Caco-2 (cell line): ENCODE data around the gene SLC25A27. TPM values are rescaled to one million over a fixed set of nuclear protein-coding genes. Genes with fewer than 3 reads are reported as not detected.

Experiments
- BruUV-seq: library from RNA; stranded (reverse); fragments of 400-500 nt; replicated peaks from 2 replicates; lab custom pipeline; 2021; lab: Mats Ljungman, UMichigan
- CTCF ChIA-PET: fragments of 300-600 bp; sonication (Branson Sonifier 250); formaldehyde crosslinking; loops from one replicate; lab custom pipeline; 2022; ENCODE audit warnings: antibody characterized with exemption; lab: Charles Lee
- POLR2A ChIA-PET: fragments of 300-600 bp; sonication (Branson Sonifier 250); formaldehyde crosslinking; loops from one replicate; lab custom pipeline; 2022; ENCODE audit warnings: antibody characterized with exemption; lab: Charles Lee
- DNase-seq, 2 experiments: peaks; one replicate each; pipeline versions ENCODE4 v3.0.0 to v3.0.0-alpha.2; 2020 to 2022
- H3K27me3 ChIP-seq: replicated peaks from 2 replicates; pipeline ENCODE4 v1.6.0; 2011; ENCODE audit warnings: low read length; ENCODE audit not compliant: control insufficient read depth, insufficient read depth
- H3K36me3 ChIP-seq: 2 replicates; pipeline ENCODE4 v1.5.1; 2011; ENCODE audit warnings: low read length; ENCODE audit not compliant: control insufficient read depth, insufficient read depth
- H3K4me1 ChIP-seq: fragments of 250-450 bp; sonication (Bioruptor Pico); 2 replicates; pipeline ENCODE4 v1.5.1; 2020; ENCODE audit warnings: mild to moderate bottlenecking
- H3K4me3 ChIP-seq: 2 replicates; pipeline ENCODE4 v1.5.1; 2011; ENCODE audit warnings: low read depth, mild to moderate bottlenecking, control low read depth, low read length
- H3K9me3 ChIP-seq: fragments of 250-450 bp; sonication (Bioruptor Pico); 2 replicates; pipeline ENCODE4 v1.5.1; 2020; ENCODE audit warnings: mild to moderate bottlenecking, moderate library complexity
- H3K27ac Mint-ChIP-seq: one replicate; pipeline ENCODE4 v1.8.0; 2022; ENCODE audit warnings: mixed read lengths; ENCODE audit not compliant: unreplicated experiment
- H3K27me3 Mint-ChIP-seq: one replicate; pipeline ENCODE4 v1.8.0; 2022; ENCODE audit warnings: mixed read lengths; ENCODE audit not compliant: insufficient read depth, unreplicated experiment
- H3K36me3 Mint-ChIP-seq: one replicate; pipeline ENCODE4 v1.8.0; 2022; ENCODE audit warnings: mild to moderate bottlenecking, mixed read lengths; ENCODE audit not compliant: insufficient read depth, unreplicated experiment
- H3K4me1 Mint-ChIP-seq: one replicate; pipeline ENCODE4 v1.8.0; 2022; ENCODE audit warnings: low read depth, mixed read lengths; ENCODE audit not compliant: unreplicated experiment
- H3K4me3 Mint-ChIP-seq: one replicate; pipeline ENCODE4 v1.8.0; 2022; ENCODE audit warnings: mild to moderate bottlenecking, moderate library complexity, mixed read lengths; ENCODE audit not compliant: unreplicated experiment
- H3K9me3 Mint-ChIP-seq: one replicate; pipeline ENCODE4 v1.8.0; 2022; ENCODE audit warnings: mixed read lengths; ENCODE audit not compliant: unreplicated experiment
- intact Hi-C: fragments of 100-400 bp; cut with micrococcal nuclease; formaldehyde crosslinking; loops from one replicate; pipeline ENCODE4 v1.10.0; 2022; ENCODE audit not compliant: unreplicated experiment
- total RNA-seq: library from RNA; stranded (reverse); gene quantifications from 2 replicates; pipeline ENCODE4 v1.2.3, GENCODE V29; 2022
- TF ChIP-seq, protein P1 (sequence below), 2 experiments: fragments of 200-600 bp in 1 of 2; IDR thresholded peaks; 1 replicate in 1 of 2; 2 replicates in 1 of 2; pipeline versions ENCODE4 v1.5.1 to v1.8.0; 2011 to 2022; ENCODE audit warnings: antibody characterized with exemption in 1 of 2, control low read depth in 1 of 2, inconsistent platforms in 1 of 2, low read depth in 1 of 2, low read length in 1 of 2, mild to moderate bottlenecking in 1 of 2, moderate library complexity in 1 of 2; ENCODE audit not compliant: insufficient read depth in 1 of 2, severe bottlenecking in 1 of 2, unreplicated experiment in 1 of 2

Gene SLC25A27
- total RNA-seq, 1 experiment from 2014 or later: 0.64 TPM

DNA sequence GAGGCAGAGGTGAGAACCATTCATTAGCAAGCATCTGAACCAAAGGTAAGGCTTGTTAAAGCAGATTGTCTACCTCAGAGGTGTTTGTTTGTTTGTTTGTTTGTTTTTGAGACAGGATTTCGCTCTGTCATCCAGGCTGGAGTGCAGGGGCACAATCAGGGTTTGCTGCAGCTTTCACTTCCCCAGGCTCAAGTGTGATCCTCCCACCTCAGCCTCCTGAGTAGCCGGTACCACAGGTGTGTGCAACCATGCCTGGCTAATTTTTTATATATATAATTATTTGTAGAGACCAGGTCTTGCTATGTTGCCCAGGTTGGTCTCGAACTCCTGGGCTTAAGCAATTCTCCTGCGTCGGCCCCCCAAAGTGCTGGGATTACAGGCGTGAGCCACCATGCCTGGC, 17.3 kb upstream of the SLC25A27 start:
- H3K27me3 ChIP-seq: no peaks in the 10 kb centered on the region
- TF ChIP-seq, protein P1, sequence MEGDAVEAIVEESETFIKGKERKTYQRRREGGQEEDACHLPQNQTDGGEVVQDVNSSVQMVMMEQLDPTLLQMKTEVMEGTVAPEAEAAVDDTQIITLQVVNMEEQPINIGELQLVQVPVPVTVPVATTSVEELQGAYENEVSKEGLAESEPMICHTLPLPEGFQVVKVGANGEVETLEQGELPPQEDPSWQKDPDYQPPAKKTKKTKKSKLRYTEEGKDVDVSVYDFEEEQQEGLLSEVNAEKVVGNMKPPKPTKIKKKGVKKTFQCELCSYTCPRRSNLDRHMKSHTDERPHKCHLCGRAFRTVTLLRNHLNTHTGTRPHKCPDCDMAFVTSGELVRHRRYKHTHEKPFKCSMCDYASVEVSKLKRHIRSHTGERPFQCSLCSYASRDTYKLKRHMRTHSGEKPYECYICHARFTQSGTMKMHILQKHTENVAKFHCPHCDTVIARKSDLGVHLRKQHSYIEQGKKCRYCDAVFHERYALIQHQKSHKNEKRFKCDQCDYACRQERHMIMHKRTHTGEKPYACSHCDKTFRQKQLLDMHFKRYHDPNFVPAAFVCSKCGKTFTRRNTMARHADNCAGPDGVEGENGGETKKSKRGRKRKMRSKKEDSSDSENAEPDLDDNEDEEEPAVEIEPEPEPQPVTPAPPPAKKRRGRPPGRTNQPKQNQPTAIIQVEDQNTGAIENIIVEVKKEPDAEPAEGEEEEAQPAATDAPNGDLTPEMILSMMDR (IDR thresholded peaks at IDR 0.05; ENCODE audit: insufficient read depth in 1 of 2, low read depth in 1 of 2, low read length in 1 of 2, severe bottlenecking in 1 of 2, unreplicated experiment in 1 of 2): no peak
- intact Hi-C loops: no loop called here
- ChIA-PET CTCF (no interaction called here), POLR2A (no interaction called here)
- no TSS peak for BruUV-seq
- no peaks in the 10 kb centered on the region for H3K9me3 ChIP-seq
- no peaks in the 10 kb centered on the region for H3K4me1 ChIP-seq
- H3K27me3 Mint-ChIP-seq: peaks cover 4% of the 10 kb centered on the region
- DNase-seq: no peak
- H3K27ac Mint-ChIP-seq: no peak overlapping the region
- H3K36me3 ChIP-seq: no peaks in the 10 kb centered on the region
- H3K4me1 Mint-ChIP-seq: no peaks in the 10 kb centered on the region
- H3K36me3 Mint-ChIP-seq: no peaks in the 10 kb centered on the region
- no peaks in the 10 kb centered on the region for H3K9me3 Mint-ChIP-seq
- no peak overlapping the region for H3K4me3 ChIP-seq
- no peak overlapping the region for H3K4me3 Mint-ChIP-seq

DNA sequence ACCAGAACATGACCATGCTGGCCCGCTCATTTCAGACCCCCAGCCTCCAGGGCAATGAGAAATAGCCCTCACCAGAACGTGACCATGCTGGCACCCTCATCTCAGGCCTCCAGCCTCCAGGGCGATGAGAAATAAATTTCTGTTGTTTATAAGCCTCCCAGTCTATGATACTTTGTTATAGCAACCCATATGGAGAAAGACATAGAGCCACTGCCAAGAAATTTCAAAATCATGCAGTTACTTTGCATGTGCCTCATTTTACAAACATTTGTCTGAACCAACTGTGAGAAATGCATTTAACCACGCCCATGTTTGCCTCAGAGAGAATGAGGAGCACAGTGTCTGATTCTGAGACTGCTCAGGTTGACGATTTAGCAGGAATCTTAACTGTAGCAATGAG, 15.6 kb upstream of the SLC25A27 start:
- Mint-ChIP-seq H3K27ac (no peak overlapping the region), H3K4me1 (no peaks in the 10 kb centered on the region), H3K36me3 (no peaks in the 10 kb centered on the region), H3K4me3 (no peak overlapping the region), H3K27me3 (no peaks in the 10 kb centered on the region), H3K9me3 (no peaks in the 10 kb centered on the region)
- ChIA-PET POLR2A (no interaction called here), CTCF (no interaction called here)
- no peak overlapping the region for H3K4me3 ChIP-seq
- no peaks in the 10 kb centered on the region for H3K4me1 ChIP-seq
- DNase-seq: no peak
- H3K9me3 ChIP-seq: no peaks in the 10 kb centered on the region
- intact Hi-C loops: no loop called here
- BruUV-seq: no TSS peak
- H3K27me3 ChIP-seq: no peaks in the 10 kb centered on the region
- TF ChIP-seq, protein P1 (IDR thresholded peaks at IDR 0.05; ENCODE audit: insufficient read depth in 1 of 2, low read depth in 1 of 2, low read length in 1 of 2, severe bottlenecking in 1 of 2, unreplicated experiment in 1 of 2): no peak
- H3K36me3 ChIP-seq: no peaks in the 10 kb centered on the region

DNA sequence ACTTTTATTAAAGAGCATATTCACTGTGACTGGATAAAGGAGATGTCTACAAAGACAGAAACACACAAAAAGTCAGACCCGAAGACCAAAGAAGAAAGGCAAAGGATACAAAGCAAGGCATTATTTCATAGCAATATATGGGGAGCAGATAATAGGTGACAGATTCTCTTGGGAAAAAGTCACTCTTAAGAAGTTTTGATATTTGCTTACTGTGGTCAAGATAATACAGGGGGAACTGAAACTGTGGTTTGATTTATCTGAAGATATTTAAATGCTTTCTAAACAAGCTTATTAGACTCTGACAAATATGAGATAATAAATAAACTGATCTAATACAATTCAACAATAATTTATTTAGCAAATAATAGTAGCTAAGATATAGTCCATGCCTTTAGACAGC, 14.8 kb upstream of the SLC25A27 start:
- no peak overlapping the region for H3K4me3 Mint-ChIP-seq
- ChIA-PET POLR2A (no interaction called here), CTCF (no interaction called here)
- intact Hi-C loops: no loop called here
- H3K27ac Mint-ChIP-seq: no peak overlapping the region
- no peaks in the 10 kb centered on the region for H3K4me1 ChIP-seq
- H3K9me3 Mint-ChIP-seq: no peaks in the 10 kb centered on the region
- DNase-seq: no peak
- H3K4me1 Mint-ChIP-seq: no peaks in the 10 kb centered on the region
- H3K27me3 Mint-ChIP-seq: no peaks in the 10 kb centered on the region
- H3K27me3 ChIP-seq: no peaks in the 10 kb centered on the region
- H3K36me3 ChIP-seq: no peaks in the 10 kb centered on the region
- no TSS peak for BruUV-seq
- H3K4me3 ChIP-seq: no peak overlapping the region
- TF ChIP-seq, protein P1 (IDR thresholded peaks at IDR 0.05; ENCODE audit: insufficient read depth in 1 of 2, low read depth in 1 of 2, low read length in 1 of 2, severe bottlenecking in 1 of 2, unreplicated experiment in 1 of 2): no peak
- H3K9me3 ChIP-seq: no peaks in the 10 kb centered on the region
- no peaks in the 10 kb centered on the region for H3K36me3 Mint-ChIP-seq
